HG03135 (cell line): ENCODE data around the gene ABCC10.
"Not testable (repeated sequence)": the region's sequence is repeated elsewhere in the genome, so short reads cannot be mapped to it uniquely, and the experiment has no call there.

ENCODE experiments used
- ATAC-seq: cut with Tn5 transposase; IDR thresholded peaks from one replicate; pipeline ENCODE4 v1.9.1; 2021; ENCODE audit warnings: mild to moderate bottlenecking, moderate library complexity; ENCODE audit not compliant: unreplicated experiment

Gene ABCC10

GRCh38 chr6:43405354-43405753, 22.0 kb upstream of the ABCC10 start:
- no peak for ATAC-seq

GRCh38 chr6:43407296-43407695, 20.0 kb upstream of the ABCC10 start:
- ATAC-seq = no peak

- no peak for ATAC-seq
These were observed 19.1 kb upstream of the ABCC10 start for GRCh38 chr6:43408259-43408658.

GRCh38 chr6:43410776-43411175, 16.6 kb upstream of the ABCC10 start:
- ATAC-seq = not testable (repeated sequence)

GRCh38 chr6:43412541-43412940, 14.8 kb upstream of the ABCC10 start:
- no peak for ATAC-seq

DNA sequence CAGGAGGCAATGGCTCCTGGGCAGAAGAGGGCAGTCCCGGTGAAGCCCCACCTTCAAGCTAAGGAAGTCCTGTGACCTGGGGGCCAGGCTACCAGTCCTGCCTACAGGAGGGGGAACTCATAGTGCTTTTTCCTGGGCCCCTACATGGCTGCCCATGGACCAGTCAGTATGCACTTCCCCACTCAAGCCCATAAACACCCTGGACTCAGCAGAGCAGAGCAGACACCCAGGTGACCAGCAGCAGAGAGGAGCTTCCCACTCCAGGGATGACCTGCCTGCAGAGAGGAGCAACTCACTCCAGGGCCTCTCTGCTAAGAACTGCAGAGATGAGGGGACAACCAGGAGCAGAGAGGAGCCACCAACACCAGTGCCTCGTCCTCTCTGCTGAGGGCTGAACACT, 14.3 kb upstream of the ABCC10 start:
- no peak for ATAC-seq

DNA sequence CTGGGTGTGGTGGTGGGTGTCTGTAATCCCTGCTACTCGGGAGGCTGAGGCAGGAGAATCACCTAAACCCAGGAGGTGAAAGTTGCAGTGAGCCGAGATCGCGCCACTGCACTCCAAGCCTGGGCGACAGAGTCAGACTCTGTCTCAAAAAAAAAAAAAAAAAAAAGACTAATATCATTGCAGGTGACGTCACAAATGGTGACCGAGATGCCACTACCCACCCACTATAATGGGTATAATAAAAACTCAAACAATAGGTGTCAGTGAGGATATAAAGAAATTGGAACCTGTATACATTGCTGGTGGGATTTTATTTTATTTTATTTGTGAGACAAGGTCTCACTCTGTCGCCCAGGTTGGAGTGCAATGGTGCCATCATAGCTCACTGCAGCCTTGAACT, 12.1 kb upstream of the ABCC10 start:
- ATAC-seq = not testable (repeated sequence)

GRCh38 chr6:43416935-43417334, 10.4 kb upstream of the ABCC10 start:
- ATAC-seq = no peak

GRCh38 chr6:43420012-43420709, 7.2 kb upstream of the ABCC10 start:
- no peak for ATAC-seq

GRCh38 chr6:43421831-43422230, 5.5 kb upstream of the ABCC10 start:
- no peak for ATAC-seq

DNA sequence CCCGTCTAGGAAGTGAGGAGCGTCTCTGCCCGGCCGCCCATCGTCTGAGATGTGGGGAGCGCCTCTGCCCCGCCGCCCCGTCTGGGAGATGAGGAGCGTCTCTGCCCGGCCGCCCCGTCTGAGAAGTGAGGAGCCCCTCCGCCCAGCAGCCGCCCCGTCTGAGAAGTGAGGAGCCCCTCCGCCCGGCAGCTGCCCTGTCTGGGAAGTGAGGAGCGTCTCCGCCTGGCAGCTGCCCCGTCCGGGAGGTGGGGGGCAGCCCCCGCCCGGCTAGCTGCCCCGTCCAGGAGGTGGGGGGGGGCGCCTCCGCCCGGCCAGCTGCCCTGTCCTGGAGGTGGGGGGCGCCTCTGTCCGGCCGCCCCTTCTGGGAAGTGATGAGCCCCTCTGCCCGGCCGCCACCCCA, 2.3 kb upstream of the ABCC10 start:
- not testable (repeated sequence) for ATAC-seq

- peak; percentile 13 for ATAC-seq
These were observed 374 bp upstream of the ABCC10 start for GRCh38 chr6:43426928-43427405.

GRCh38 chr6:43428112-43428570, 800 bp downstream of the ABCC10 start:
- ATAC-seq = no peak

DNA sequence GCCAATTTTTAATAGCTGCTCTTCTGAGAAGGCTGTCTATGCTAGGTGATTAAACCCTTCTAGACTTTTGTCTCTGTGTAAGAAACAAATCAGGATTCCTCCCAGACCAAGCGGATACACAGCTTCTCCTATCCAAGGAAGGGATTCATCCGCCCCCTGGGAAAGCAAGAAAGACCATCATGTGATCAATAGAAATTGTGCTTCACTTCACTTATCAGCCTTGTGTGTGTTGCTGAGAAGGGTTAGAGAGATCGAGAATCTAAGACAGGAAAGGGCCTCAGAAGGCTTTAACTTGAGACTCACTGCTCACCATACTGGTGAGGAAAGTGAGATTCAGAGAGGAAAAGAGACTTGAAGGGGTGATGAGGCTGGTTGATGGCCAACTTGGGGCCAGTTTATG, 1.5 kb downstream of the ABCC10 start:
- no peak for ATAC-seq

DNA sequence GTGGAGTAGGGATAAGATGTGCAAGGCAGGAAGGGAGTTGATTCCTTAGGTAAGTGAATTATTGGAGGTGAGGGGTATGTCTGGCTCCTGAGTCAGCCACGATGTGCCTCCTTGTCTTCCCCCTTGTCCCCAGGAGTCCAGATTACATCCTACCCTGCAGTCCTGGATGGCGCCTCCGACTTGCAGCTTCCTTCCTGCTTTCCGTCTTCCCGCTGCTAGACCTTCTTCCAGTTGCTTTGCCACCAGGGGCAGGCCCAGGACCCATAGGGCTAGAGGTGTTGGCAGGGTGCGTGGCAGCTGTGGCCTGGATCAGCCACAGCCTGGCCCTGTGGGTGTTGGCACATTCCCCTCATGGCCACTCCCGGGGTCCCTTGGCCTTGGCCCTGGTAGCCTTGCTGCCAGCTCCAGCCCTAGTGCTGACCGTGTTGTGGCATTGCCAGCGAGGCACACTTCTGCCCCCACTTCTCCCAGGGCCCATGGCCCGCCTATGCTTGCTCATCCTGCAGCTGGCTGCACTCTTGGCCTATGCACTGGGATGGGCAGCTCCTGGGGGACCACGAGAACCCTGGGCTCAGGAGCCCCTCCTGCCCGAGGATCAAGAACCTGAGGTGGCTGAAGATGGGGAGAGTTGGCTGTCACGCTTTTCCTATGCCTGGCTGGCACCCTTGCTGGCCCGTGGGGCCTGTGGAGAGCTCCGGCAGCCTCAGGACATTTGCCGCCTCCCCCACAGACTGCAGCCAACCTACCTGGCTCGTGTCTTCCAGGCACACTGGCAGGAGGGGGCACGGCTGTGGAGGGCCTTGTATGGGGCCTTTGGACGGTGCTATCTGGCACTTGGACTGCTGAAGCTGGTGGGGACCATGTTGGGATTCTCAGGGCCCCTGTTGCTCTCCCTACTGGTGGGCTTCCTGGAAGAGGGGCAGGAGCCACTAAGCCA, 4.9 kb downstream of the ABCC10 start:
- ATAC-seq = no peak

DNA sequence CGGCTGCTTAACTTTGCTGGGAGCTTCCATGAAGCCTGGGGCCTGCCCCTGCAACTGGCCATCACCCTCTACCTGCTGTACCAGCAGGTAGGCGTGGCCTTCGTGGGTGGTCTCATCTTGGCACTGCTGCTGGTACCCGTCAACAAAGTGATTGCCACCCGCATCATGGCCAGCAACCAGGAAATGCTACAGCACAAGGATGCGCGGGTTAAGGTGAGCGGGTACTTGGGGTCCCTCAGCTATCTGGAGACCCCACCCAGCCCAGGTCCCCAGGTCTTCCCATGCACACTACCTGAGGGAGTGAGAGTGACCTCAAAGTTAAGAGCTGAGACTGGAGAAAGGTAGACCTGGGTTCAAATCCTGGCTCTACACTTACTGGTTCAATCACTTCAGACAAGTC, 5.8 kb downstream of the ABCC10 start:
- no peak for ATAC-seq

- ATAC-seq = no peak
These were observed 6.9 kb downstream of the ABCC10 start for GRCh38 chr6:43434001-43434840.

GRCh38 chr6:43434943-43435342, 7.6 kb downstream of the ABCC10 start:
- ATAC-seq = no peak

DNA sequence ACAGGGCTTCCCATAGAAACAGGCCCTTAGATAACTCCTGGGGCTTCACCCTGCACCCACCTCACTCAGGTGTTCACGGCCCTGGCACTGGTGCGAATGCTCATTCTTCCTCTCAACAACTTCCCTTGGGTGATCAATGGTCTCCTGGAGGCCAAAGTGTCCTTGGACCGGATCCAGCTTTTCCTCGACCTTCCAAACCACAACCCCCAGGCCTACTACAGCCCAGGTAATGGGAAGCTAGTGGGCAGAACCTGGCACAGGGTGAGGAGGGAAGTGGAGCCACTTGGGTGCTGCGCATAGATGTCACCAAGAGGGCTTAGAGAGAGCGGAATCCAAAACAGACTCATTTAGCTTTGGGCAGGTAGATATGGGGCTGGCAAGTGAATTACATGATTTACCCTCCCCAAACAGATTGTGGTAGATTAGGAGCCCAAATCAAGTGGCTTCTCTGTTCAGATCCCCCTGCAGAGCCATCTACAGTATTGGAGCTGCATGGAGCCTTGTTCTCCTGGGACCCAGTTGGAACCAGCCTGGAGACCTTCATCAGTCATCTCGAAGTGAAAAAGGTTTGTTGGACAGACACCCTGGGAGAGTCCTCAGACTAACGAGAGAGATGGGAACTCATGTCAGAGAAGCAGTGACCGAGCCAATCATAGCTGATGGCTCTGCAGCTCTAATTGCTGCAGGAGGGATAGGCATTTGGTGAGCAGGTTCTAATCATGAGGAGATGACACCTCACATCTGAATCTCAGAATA, 8.5 kb downstream of the ABCC10 start:
- ATAC-seq = no peak

DNA sequence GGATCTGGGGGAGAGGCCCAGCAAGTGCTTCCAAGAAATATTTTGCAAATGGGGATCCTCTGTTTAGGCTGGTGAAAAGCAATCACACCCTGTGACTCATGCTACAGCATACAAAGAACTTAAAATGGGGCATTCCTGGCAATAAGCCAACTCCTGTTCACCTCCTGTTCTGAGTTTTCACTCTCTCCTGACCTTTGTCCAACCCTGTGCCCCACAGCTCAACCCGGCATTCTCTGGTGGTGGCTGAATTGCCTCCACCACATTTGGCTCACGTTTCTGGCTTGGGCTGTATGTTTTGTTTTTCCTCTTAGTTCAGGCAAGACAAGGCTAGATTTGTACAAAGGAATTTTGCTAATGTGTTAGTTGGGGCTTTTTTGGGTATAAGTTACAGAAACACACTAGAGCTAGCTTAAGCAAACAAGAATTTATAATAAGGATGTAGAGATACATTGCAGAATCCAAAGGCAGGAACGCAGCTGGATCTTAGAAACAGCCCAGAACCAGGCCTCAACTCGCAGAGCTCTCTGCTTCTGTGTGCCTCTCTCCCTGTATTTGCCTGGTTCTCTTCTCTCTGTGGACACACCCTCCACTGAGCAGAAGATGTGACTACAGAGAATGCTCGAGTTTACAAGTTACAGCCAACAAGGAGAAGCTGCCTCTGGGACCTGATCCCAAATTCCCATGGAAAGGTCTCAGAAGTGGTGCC, 9.4 kb downstream of the ABCC10 start:
- no peak for ATAC-seq
